Measurements from ENCODE around the gene EPN2.
"Not testable (repeated sequence)": the region's sequence is repeated elsewhere in the genome, so short reads cannot be mapped to it uniquely, and the experiment has no call there.

The EPN2 gene

GRCh38 chr17:19345067-19345460, 107.9 kb downstream of the EPN2 start:
- H3K4me3 ChIP-seq (ENCODE audit: low read depth, low read length) = no peak overlapping the region
- no peak for DNase-seq (ENCODE audit: low read depth)
- no peak for TF ChIP-seq CTCF (IDR thresholded peaks at IDR 0.05; ENCODE audit: low read depth, low read length, missing control alignments)

GRCh38 chr17:19345486-19346350, 108.6 kb downstream of the EPN2 start:
- H3K4me3 ChIP-seq (ENCODE audit: low read depth, low read length) = no peak overlapping the region
- no peak for TF ChIP-seq CTCF (IDR thresholded peaks at IDR 0.05; ENCODE audit: low read depth, low read length, missing control alignments)
- DNase-seq (ENCODE audit: low read depth) = no peak

GRCh38 chr17:19346351-19347255, 109.4 kb downstream of the EPN2 start:
- DNase-seq (ENCODE audit: low read depth) = no peak
- TF ChIP-seq CTCF (IDR thresholded peaks at IDR 0.05; ENCODE audit: low read depth, low read length, missing control alignments) = no peak
- no peak overlapping the region for H3K4me3 ChIP-seq (ENCODE audit: low read depth, low read length)

GRCh38 chr17:19347323-19348080, 110.3 kb downstream of the EPN2 start:
- no peak overlapping the region for H3K4me3 ChIP-seq (ENCODE audit: low read depth, low read length)
- no peak for TF ChIP-seq CTCF (IDR thresholded peaks at IDR 0.05; ENCODE audit: low read depth, low read length, missing control alignments)
- DNase-seq (ENCODE audit: low read depth) = no peak

GRCh38 chr17:19348081-19348650, 111.0 kb downstream of the EPN2 start:
- TF ChIP-seq CTCF (IDR thresholded peaks at IDR 0.05; ENCODE audit: low read depth, low read length, missing control alignments) = no peak

GRCh38 chr17:19348806-19349205, 111.6 kb downstream of the EPN2 start:
- no peak overlapping the region for H3K4me3 ChIP-seq (ENCODE audit: low read depth, low read length)
- TF ChIP-seq CTCF (IDR thresholded peaks at IDR 0.05; ENCODE audit: low read depth, low read length, missing control alignments) = no peak
- DNase-seq (ENCODE audit: low read depth) = no peak

More at GRCh38 chr17:19348081-19348650, 111.0 kb downstream of the EPN2 start:
- DNase-seq (ENCODE audit: low read depth) = no peak
- no peak overlapping the region for H3K4me3 ChIP-seq (ENCODE audit: low read depth, low read length)

GRCh38 chr17:19353401-19353800, 116.2 kb downstream of the EPN2 start:
- DNase-seq (ENCODE audit: low read depth); H3K4me3 ChIP-seq (ENCODE audit: low read depth, low read length): not testable (repeated sequence)

Data from GM12864 (cell line).